ENCODE results near the gene PRKACA.

DNA sequence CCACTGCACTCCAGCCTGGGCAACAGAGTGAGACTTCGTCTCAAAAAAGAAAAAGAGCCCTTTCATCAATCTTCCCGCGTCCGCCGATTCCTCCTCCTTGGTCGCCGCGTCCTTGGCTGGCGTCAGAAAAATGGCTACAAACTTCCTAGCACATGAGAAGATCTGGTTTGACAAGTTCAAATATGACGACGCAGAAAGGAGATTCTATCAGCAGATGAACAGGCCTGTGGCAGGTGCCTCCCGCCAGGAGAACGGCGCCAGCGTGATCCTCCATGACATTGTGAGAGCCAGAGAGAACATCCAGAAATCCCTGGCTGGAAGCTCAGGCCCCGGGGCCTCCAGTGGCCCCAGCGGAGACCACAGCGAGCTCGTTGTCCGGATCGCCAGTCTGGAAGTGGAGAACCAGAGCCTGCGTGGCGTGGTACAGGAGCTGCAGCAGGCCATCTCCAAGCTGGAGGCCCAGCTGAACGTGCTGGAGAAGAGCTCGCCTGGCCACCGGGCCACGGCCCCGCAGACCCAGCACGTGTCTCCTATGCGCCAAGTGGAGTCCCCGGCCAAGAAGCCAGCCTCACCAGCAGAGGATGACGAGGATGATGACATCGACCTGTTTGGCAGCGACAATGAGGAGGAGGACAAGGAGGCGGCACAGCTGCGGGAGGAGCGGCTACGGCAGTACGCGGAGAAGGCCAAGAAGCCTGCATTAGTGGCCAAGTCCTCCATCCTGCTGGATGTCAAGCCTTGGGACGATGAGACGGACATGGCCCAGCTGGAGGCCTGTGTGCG is 47.1 kb downstream of the PRKACA start:
- TF ChIP-seq, protein P1, sequence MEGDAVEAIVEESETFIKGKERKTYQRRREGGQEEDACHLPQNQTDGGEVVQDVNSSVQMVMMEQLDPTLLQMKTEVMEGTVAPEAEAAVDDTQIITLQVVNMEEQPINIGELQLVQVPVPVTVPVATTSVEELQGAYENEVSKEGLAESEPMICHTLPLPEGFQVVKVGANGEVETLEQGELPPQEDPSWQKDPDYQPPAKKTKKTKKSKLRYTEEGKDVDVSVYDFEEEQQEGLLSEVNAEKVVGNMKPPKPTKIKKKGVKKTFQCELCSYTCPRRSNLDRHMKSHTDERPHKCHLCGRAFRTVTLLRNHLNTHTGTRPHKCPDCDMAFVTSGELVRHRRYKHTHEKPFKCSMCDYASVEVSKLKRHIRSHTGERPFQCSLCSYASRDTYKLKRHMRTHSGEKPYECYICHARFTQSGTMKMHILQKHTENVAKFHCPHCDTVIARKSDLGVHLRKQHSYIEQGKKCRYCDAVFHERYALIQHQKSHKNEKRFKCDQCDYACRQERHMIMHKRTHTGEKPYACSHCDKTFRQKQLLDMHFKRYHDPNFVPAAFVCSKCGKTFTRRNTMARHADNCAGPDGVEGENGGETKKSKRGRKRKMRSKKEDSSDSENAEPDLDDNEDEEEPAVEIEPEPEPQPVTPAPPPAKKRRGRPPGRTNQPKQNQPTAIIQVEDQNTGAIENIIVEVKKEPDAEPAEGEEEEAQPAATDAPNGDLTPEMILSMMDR (conservative IDR thresholded peaks at IDR 0.05) = no peak
- no peak for TF ChIP-seq ZFX (IDR thresholded peaks at IDR 0.05)

All from C4-2B (cell line).